ENCODE data around the gene ARHGEF1. TPM values are rescaled to one million over a fixed set of nuclear protein-coding genes. Genes with fewer than 3 reads are reported as not detected.

ARHGEF1 gene
- total RNA-seq, 4 donors from 2014 or later = 54.5 to 71.8 (median 59.7) TPM

DNA sequence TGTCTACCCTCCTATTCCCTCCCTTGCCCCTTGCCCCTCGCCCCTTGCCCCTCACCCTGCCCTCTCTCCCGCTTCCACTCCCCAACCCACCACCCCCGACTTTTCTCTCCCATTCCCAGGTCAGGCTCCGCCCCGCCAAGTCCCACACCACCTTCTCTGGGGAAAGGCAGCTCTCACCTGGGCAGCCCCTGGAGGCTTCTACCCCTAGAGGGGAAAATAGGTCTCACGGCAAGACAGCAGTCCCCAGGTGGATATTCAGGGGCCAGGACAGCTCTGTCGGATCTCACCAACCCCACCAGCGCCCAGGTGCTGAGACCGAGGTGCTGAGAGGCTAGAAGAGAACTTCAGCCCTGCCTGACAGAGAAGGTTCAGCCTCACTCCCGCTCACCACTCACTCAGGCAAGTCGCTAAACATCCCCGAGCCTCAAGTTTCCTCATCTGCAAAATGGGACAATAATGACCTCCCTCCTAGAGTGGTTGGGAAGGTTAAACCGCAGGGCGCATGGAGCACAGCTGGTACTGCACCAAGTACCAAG, 46.6 kb downstream of the ARHGEF1 start:
- peaks cover 5 to 100% (median 85%) of the 10 kb centered on the region in 4 donors for H3K27me3 ChIP-seq
- intact Hi-C loops (cut with DNase I) = no loop called here
- H3K4me1 ChIP-seq = peaks cover 17 to 35% (median 31%) of the 10 kb centered on the region in 4 donors
- H3K27ac ChIP-seq (replicated peaks in 1 of 4) = no peak overlapping the region
- WGBS = 22% methylated on average over 8 of the region's 14 CpGs
- H3K4me3 ChIP-seq = no peak overlapping the region
- no peaks in the 10 kb centered on the region for H3K9me3 ChIP-seq
- no peaks in the 10 kb centered on the region for H3K36me3 ChIP-seq
- TF ChIP-seq, protein P1, sequence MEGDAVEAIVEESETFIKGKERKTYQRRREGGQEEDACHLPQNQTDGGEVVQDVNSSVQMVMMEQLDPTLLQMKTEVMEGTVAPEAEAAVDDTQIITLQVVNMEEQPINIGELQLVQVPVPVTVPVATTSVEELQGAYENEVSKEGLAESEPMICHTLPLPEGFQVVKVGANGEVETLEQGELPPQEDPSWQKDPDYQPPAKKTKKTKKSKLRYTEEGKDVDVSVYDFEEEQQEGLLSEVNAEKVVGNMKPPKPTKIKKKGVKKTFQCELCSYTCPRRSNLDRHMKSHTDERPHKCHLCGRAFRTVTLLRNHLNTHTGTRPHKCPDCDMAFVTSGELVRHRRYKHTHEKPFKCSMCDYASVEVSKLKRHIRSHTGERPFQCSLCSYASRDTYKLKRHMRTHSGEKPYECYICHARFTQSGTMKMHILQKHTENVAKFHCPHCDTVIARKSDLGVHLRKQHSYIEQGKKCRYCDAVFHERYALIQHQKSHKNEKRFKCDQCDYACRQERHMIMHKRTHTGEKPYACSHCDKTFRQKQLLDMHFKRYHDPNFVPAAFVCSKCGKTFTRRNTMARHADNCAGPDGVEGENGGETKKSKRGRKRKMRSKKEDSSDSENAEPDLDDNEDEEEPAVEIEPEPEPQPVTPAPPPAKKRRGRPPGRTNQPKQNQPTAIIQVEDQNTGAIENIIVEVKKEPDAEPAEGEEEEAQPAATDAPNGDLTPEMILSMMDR (IDR thresholded peaks at IDR 0.05) = no peak
- no peak for TF ChIP-seq EP300 (IDR thresholded peaks at IDR 0.05)
- TF ChIP-seq POLR2AphosphoS5 (IDR thresholded peaks at IDR 0.05) = no peak
- no peak for TF ChIP-seq POLR2A (IDR thresholded peaks at IDR 0.05; ENCODE audit: low read depth)
- DNase-seq (ENCODE audit: extremely low spot score) = no peak

GRCh38 chr19:41930322-41930722, 47.3 kb downstream of the ARHGEF1 start:
- TF ChIP-seq POLR2AphosphoS5 (IDR thresholded peaks at IDR 0.05) (no peak), POLR2A (IDR thresholded peaks at IDR 0.05; ENCODE audit: low read depth) (no peak), EP300 (IDR thresholded peaks at IDR 0.05) (no peak)
- TF ChIP-seq, protein P1 (IDR thresholded peaks at IDR 0.05) = no peak
- WGBS = 11% methylated on average over 7 of the region's 7 CpGs
- no peak for DNase-seq (ENCODE audit: extremely low spot score)
- Histone ChIP-seq H3K27ac (replicated peaks in 1 of 4) (no peak overlapping the region), H3K27me3 (peaks cover 5 to 100% (median 84%) of the 10 kb centered on the region in 4 donors), H3K4me1 (peaks cover 17 to 40% (median 36%) of the 10 kb centered on the region in 4 donors), H3K36me3 (no peaks in the 10 kb centered on the region), H3K9me3 (no peaks in the 10 kb centered on the region), H3K4me3 (no peak overlapping the region)
- intact Hi-C loops (cut with DNase I) = no loop called here

DNA sequence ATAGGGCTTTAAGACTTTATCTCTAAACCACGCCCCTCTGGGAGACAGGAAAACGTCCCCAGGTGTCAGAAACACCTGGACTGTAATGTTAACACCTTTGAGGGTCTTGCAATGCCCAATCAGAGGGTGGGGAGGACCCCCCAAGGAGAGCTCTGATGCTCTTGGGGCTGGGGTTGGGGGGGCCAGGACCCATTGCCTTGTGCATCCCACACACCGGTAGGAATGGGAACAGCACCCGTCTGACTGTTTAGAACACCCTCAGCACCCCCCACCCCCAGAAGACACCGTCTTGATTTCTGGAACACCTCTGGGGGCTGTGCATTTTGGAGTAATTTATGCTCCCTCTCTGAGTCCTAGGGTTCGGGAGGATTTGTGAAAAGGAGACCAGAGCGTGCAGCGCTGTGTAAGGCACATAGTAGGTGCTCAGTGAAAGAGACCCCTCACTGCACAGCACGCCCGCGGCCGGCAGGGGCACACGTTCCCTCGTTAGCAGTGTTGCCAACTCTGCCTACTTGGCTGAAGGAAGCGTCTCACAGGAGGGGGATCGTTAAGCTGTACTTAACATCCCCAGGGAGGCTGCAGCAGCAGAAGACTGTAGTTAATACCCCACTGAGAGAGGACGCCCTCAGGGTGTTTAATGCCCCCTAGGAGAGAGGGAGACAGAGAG, 48.1 kb downstream of the ARHGEF1 start:
- Histone ChIP-seq H3K27ac (replicated peaks in 1 of 4) (no peak overlapping the region), H3K4me1 (peaks cover 17 to 47% (median 44%) of the 10 kb centered on the region in 4 donors), H3K36me3 (no peaks in the 10 kb centered on the region), H3K9me3 (no peaks in the 10 kb centered on the region), H3K27me3 (peaks cover 5 to 100% (median 87%) of the 10 kb centered on the region in 4 donors), H3K4me3 (no peak overlapping the region)
- no peak for DNase-seq (ENCODE audit: extremely low spot score)
- TF ChIP-seq EP300 (IDR thresholded peaks at IDR 0.05) = no peak
- 6% methylated on average over 16 of the region's 17 CpGs for WGBS
- intact Hi-C loops (cut with DNase I) = no loop called here

- H3K27ac ChIP-seq (replicated peaks in 1 of 4) = no peak overlapping the region
- H3K36me3 ChIP-seq = no peaks in the 10 kb centered on the region
- intact Hi-C loops (cut with DNase I) = no loop called here
- peaks cover 17 to 50% (median 45%) of the 10 kb centered on the region in 4 donors for H3K4me1 ChIP-seq
- WGBS = 10% methylated on average over 7 of the region's 11 CpGs
- peaks cover 5 to 100% (median 77%) of the 10 kb centered on the region in 4 donors for H3K27me3 ChIP-seq
- no peaks in the 10 kb centered on the region for H3K9me3 ChIP-seq
- no peak overlapping the region for H3K4me3 ChIP-seq
- no peak for DNase-seq (ENCODE audit: extremely low spot score)
- TF ChIP-seq POLR2A (IDR thresholded peaks at IDR 0.05; ENCODE audit: low read depth) (no peak), EP300 (IDR thresholded peaks at IDR 0.05) (no peak), POLR2AphosphoS5 (IDR thresholded peaks at IDR 0.05) (no peak)
- TF ChIP-seq, protein P1 (IDR thresholded peaks at IDR 0.05) = no peak
Measured at GRCh38 chr19:41932259-41932719, 49.3 kb downstream of the ARHGEF1 start.

DNA sequence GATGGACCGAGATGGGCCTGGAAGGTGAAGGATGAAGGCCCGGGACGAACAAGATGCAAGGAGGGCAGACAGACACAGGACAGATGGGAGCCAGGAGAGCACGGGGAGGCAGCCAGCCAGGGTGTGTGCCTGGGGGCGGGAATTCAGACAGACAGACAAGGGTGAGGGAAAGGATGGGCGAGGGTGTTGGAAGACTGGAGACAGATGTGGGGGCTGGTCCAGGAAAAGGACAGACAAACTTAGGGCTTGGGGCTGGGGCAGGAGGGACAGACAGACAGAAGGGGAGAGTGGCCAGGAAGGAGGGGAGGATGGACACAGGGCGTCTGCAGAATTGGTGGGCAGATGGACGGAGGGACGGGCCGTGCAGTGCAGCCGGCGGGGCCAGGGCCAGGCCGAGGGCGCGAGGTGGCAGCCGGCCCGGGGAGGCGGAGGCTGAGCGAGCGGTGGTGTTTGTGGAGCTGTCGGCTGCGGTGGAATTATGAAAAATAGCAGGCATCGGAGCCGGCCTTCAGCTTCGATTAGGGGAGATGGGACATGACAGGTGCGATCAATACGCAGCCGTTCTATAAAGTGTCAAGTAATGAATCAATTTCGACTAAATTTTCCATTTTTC, 49.8 kb downstream of the ARHGEF1 start:
- Histone ChIP-seq H3K27me3 (peaks cover 2 to 100% (median 74%) of the 10 kb centered on the region in 4 donors), H3K9me3 (no peaks in the 10 kb centered on the region), H3K4me1 (peaks cover 15 to 45% (median 41%) of the 10 kb centered on the region in 4 donors), H3K36me3 (no peaks in the 10 kb centered on the region), H3K27ac (replicated peaks in 1 of 4) (no peak overlapping the region), H3K4me3 (no peak overlapping the region)
- no peak for TF ChIP-seq EP300 (IDR thresholded peaks at IDR 0.05)
- TF ChIP-seq POLR2AphosphoS5 (IDR thresholded peaks at IDR 0.05) = no peak
- TF ChIP-seq, protein P1 (IDR thresholded peaks at IDR 0.05) = no peak
- TF ChIP-seq POLR2A (IDR thresholded peaks at IDR 0.05; ENCODE audit: low read depth) = no peak
- DNase-seq (ENCODE audit: extremely low spot score) = no peak
- WGBS = 30% methylated on average over 29 of the region's 29 CpGs
- intact Hi-C loops (cut with DNase I) = no loop called here
